GM18861 (cell line): ENCODE measurements around the gene CNMD.
A peak's percentile ranks its signal among the peaks of the same experiment; 100 is the strongest.
"Not testable (repeated sequence)": the region's sequence is repeated elsewhere in the genome, so short reads cannot be mapped to it uniquely, and the experiment has no call there.

Source experiments
- ATAC-seq: cut with Tn5 transposase; IDR thresholded peaks from one replicate; pipeline ENCODE4 v1.9.1; 2021; ENCODE audit not compliant: unreplicated experiment

Gene CNMD

GRCh38 chr13:52744842-52745375, 5.3 kb upstream of the CNMD start:
- no peak for ATAC-seq

- ATAC-seq, result no peak
These were observed 4.4 kb upstream of the CNMD start for GRCh38 chr13:52743988-52744387.

- ATAC-seq, result no peak
These were observed 3.9 kb upstream of the CNMD start for GRCh38 chr13:52743569-52743968.

- ATAC-seq, result peak; percentile 64
These were observed 727 bp downstream of the CNMD start for GRCh38 chr13:52738719-52739467.

- ATAC-seq, result no peak
These were observed 1.7 kb downstream of the CNMD start for GRCh38 chr13:52737965-52738364.

- ATAC-seq, result no peak
These were observed 2.2 kb downstream of the CNMD start for GRCh38 chr13:52737451-52737850.

- ATAC-seq, result no peak
These were observed 2.7 kb downstream of the CNMD start for GRCh38 chr13:52736891-52737290.

- ATAC-seq, result no peak
These were observed 5.5 kb downstream of the CNMD start for GRCh38 chr13:52734075-52734623.

GRCh38 chr13:52726258-52726657, 13.4 kb downstream of the CNMD start:
- no peak for ATAC-seq

- no peak for ATAC-seq
These were observed 14.3 kb downstream of the CNMD start for GRCh38 chr13:52725302-52725701.

- ATAC-seq, result no peak
These were observed 16.4 kb downstream of the CNMD start for GRCh38 chr13:52723181-52723580.

GRCh38 chr13:52721356-52721755, 18.3 kb downstream of the CNMD start:
- not testable (repeated sequence) for ATAC-seq

GRCh38 chr13:52720904-52721303, 18.7 kb downstream of the CNMD start:
- ATAC-seq, result not testable (repeated sequence)

GRCh38 chr13:52713894-52714293, 25.7 kb downstream of the CNMD start:
- ATAC-seq, result no peak

GRCh38 chr13:52712385-52712784, 27.2 kb downstream of the CNMD start:
- no peak for ATAC-seq

- no peak for ATAC-seq
These were observed 28.3 kb downstream of the CNMD start for GRCh38 chr13:52711286-52711685.

- not testable (repeated sequence) for ATAC-seq
These were observed 31.4 kb downstream of the CNMD start for GRCh38 chr13:52708266-52708665.

GRCh38 chr13:52707375-52707774, 32.2 kb downstream of the CNMD start:
- ATAC-seq, result no peak

GRCh38 chr13:52706081-52706480, 33.5 kb downstream of the CNMD start:
- no peak for ATAC-seq

- no peak for ATAC-seq
These were observed 36.1 kb downstream of the CNMD start for GRCh38 chr13:52703482-52703881.

- ATAC-seq, result no peak
These were observed 37.7 kb downstream of the CNMD start for GRCh38 chr13:52701728-52702465.

- ATAC-seq, result no peak
These were observed 43.1 kb downstream of the CNMD start for GRCh38 chr13:52696566-52696965.
